Measurements from ENCODE around the gene CEP57L1.

CEP57L1 gene

GRCh38 chr6:109178921-109179320 lies 83.6 kb downstream of the CEP57L1 start:
- DNase-seq: no peak
- Histone ChIP-seq H3K4me3 (ENCODE audit: low read depth, low read length) (no peak overlapping the region), H3K27ac (no peak overlapping the region), H3K36me3 (replicated peaks) (no peaks in the 10 kb centered on the region), H3K27me3 (replicated peaks) (no peaks in the 10 kb centered on the region)
- TF ChIP-seq, protein P1, sequence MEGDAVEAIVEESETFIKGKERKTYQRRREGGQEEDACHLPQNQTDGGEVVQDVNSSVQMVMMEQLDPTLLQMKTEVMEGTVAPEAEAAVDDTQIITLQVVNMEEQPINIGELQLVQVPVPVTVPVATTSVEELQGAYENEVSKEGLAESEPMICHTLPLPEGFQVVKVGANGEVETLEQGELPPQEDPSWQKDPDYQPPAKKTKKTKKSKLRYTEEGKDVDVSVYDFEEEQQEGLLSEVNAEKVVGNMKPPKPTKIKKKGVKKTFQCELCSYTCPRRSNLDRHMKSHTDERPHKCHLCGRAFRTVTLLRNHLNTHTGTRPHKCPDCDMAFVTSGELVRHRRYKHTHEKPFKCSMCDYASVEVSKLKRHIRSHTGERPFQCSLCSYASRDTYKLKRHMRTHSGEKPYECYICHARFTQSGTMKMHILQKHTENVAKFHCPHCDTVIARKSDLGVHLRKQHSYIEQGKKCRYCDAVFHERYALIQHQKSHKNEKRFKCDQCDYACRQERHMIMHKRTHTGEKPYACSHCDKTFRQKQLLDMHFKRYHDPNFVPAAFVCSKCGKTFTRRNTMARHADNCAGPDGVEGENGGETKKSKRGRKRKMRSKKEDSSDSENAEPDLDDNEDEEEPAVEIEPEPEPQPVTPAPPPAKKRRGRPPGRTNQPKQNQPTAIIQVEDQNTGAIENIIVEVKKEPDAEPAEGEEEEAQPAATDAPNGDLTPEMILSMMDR (IDR thresholded peaks at IDR 0.05; ENCODE audit: low read depth, low read length, missing control alignments): no peak
- in situ Hi-C loops (cut with HindIII; ENCODE audit: low pct_ligation_motif_present, low sequenced_read_pairs): no loop called here

GRCh38 chr6:109179507-109179906 lies 84.2 kb downstream of the CEP57L1 start:
- DNase-seq: no peak
- in situ Hi-C loops (cut with HindIII; ENCODE audit: low pct_ligation_motif_present, low sequenced_read_pairs): no loop called here
- TF ChIP-seq, protein P1 (IDR thresholded peaks at IDR 0.05; ENCODE audit: low read depth, low read length, missing control alignments): no peak
- H3K27me3 ChIP-seq (replicated peaks): no peaks in the 10 kb centered on the region
- H3K27ac ChIP-seq: no peak overlapping the region
- no peak overlapping the region for H3K4me3 ChIP-seq (ENCODE audit: low read depth, low read length)
- H3K36me3 ChIP-seq (replicated peaks): no peaks in the 10 kb centered on the region

DNA sequence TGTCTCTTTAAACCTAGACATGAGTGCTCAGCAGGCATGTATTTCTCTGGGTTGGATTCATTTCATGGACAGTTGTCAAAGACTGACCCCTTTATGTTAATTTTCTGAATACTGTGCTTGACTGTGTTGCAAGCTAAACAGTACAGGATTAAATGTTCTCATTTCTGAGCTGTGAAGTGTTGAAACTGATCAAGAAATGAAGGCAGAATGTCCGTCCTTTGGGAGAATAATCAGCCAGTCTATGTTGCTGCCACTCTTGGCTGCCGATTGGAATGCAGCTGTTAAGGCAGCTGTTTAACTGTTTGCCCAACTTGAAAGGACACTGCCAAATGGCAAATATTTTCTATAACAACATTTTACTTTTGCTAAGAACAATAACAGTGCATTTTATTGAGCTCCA lies 87.3 kb downstream of the CEP57L1 start:
- H3K27ac ChIP-seq: no peak overlapping the region
- TF ChIP-seq, protein P1 (IDR thresholded peaks at IDR 0.05; ENCODE audit: low read depth, low read length, missing control alignments): no peak
- peaks cover 7% of the 10 kb centered on the region for H3K27me3 ChIP-seq (replicated peaks)
- H3K36me3 ChIP-seq (replicated peaks): no peaks in the 10 kb centered on the region
- in situ Hi-C loops (cut with HindIII; ENCODE audit: low pct_ligation_motif_present, low sequenced_read_pairs): no loop called here
- DNase-seq: no peak
- H3K4me3 ChIP-seq (ENCODE audit: low read depth, low read length): no peak overlapping the region

DNA sequence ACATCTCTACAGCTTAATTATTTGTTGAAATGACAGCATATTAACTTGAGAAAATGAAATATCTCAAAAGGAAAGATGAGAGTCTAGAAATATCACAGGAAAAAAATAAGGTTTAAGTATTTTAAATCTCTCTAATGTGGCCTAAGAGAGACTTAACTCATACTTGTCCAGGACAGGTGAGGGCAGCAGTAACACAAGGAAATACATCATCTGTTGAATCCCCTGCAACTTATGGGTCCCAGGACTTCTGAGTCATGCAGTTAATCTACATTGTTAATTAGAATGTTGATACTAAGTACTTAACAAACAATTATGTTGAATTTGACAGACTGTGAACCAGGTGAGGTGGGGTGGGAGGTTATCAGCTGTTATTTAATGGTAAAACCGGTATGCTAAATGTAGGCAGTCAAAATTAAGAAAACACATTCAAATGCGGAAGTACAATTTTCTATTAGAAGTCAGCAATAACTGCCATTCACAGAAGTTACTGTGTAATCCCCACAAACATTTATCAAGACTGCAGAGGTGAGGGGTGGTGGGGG lies 87.9 kb downstream of the CEP57L1 start:
- H3K27ac ChIP-seq: no peak overlapping the region
- peaks cover 7% of the 10 kb centered on the region for H3K27me3 ChIP-seq (replicated peaks)
- H3K36me3 ChIP-seq (replicated peaks): no peaks in the 10 kb centered on the region
- TF ChIP-seq, protein P1 (IDR thresholded peaks at IDR 0.05; ENCODE audit: low read depth, low read length, missing control alignments): no peak
- in situ Hi-C loops (cut with HindIII; ENCODE audit: low pct_ligation_motif_present, low sequenced_read_pairs): no loop called here
- DNase-seq: no peak
- H3K4me3 ChIP-seq (ENCODE audit: low read depth, low read length): no peak overlapping the region

DNA sequence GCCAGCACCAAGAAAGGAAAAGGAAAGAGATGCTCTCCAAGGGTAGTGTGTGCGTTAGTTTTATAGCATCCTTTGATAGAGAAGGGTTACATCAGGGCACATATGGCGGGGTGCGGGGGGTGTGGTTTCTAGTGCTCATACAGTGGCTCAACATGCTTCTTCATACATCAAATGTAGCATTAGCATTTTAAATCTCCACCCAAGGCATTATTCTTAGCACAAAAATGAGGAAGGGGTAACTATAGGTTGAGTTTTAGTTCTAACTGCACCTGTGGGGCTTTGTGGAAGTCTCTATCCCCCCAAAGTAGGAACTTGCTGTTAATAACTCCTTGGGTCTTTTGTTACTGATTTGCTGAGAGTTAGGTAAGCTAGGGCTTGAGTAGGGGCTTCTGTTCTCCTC lies 89.3 kb downstream of the CEP57L1 start:
- in situ Hi-C loops (cut with HindIII; ENCODE audit: low pct_ligation_motif_present, low sequenced_read_pairs): no loop called here
- no peak overlapping the region for H3K4me3 ChIP-seq (ENCODE audit: low read depth, low read length)
- DNase-seq: no peak
- TF ChIP-seq, protein P1 (IDR thresholded peaks at IDR 0.05; ENCODE audit: low read depth, low read length, missing control alignments): no peak
- peaks cover 7% of the 10 kb centered on the region for H3K27me3 ChIP-seq (replicated peaks)
- H3K36me3 ChIP-seq (replicated peaks): no peaks in the 10 kb centered on the region
- H3K27ac ChIP-seq: no peak overlapping the region

GRCh38 chr6:109186012-109186411 lies 90.7 kb downstream of the CEP57L1 start:
- Histone ChIP-seq H3K4me3 (ENCODE audit: low read depth, low read length) (no peak overlapping the region), H3K27me3 (replicated peaks) (peaks cover 7% of the 10 kb centered on the region), H3K27ac (no peak overlapping the region), H3K36me3 (replicated peaks) (no peaks in the 10 kb centered on the region)
- in situ Hi-C loops (cut with HindIII; ENCODE audit: low pct_ligation_motif_present, low sequenced_read_pairs): no loop called here
- TF ChIP-seq, protein P1 (IDR thresholded peaks at IDR 0.05; ENCODE audit: low read depth, low read length, missing control alignments): no peak
- no peak for DNase-seq

Data from brain microvascular endothelial cell (primary cell).